GM11168 (cell line): Measurements from ENCODE around the gene GDF9.
"Not testable (repeated sequence)": the region's sequence is repeated elsewhere in the genome, so short reads cannot be mapped to it uniquely, and the experiment has no call there.

Source experiments
- in situ Hi-C: fragments of 300-500 bp; cut with MboI; formaldehyde crosslinking; loops from one replicate; pipeline ENCODE4 v1.12.0; 2022; ENCODE audit warnings: low sequenced_read_pairs; ENCODE audit not compliant: unreplicated experiment

Gene GDF9

GRCh38 chr5:132873119-132873929 lies 7.1 kb upstream of the GDF9 start, which contains the start of gene LEAP2:
LEAP2 (plus strand) TSS chr5:132873668; CDS start chr5:132873695, 27 bp downstream.
- in situ Hi-C loops = no loop called here

GRCh38 chr5:132872788-132873118 lies 6.5 kb upstream of the GDF9 start:
- in situ Hi-C loops = no loop called here

- in situ Hi-C loops = no loop called here
These were observed 5.4 kb upstream of the GDF9 start for GRCh38 chr5:132871459-132872284.

GRCh38 chr5:132870801-132871200 lies 4.5 kb upstream of the GDF9 start:
- in situ Hi-C loops = no loop called here

GRCh38 chr5:132868754-132869153 lies 2.5 kb upstream of the GDF9 start:
- in situ Hi-C loops = no loop called here

GRCh38 chr5:132867046-132867451 lies 780 bp upstream of the GDF9 start:
- in situ Hi-C loops = no loop called here

- in situ Hi-C loops = no loop called here
These were observed 464 bp downstream of the GDF9 start for GRCh38 chr5:132865668-132866341.

GRCh38 chr5:132860742-132861141 lies 5.5 kb downstream of the GDF9 start:
- in situ Hi-C loops = no loop called here

- in situ Hi-C loops = no loop called here
These were observed 6.3 kb downstream of the GDF9 start for GRCh38 chr5:132859889-132860437.

GRCh38 chr5:132856011-132856410 lies 10.3 kb downstream of the GDF9 start:
- in situ Hi-C loops = no loop called here

GRCh38 chr5:132854992-132855391 lies 11.3 kb downstream of the GDF9 start:
- in situ Hi-C loops = not testable (repeated sequence)

- in situ Hi-C loops = no loop called here
These were observed 12.0 kb downstream of the GDF9 start for GRCh38 chr5:132854301-132854700.

- in situ Hi-C loops = no loop called here
These were observed 12.5 kb downstream of the GDF9 start for GRCh38 chr5:132853790-132854189.

GRCh38 chr5:132853323-132853722 lies 12.9 kb downstream of the GDF9 start:
- in situ Hi-C loops = no loop called here

GRCh38 chr5:132850066-132850465 lies 16.2 kb downstream of the GDF9 start:
- in situ Hi-C loops = no loop called here

GRCh38 chr5:132849347-132849746 lies 16.9 kb downstream of the GDF9 start:
- in situ Hi-C loops = no loop called here

GRCh38 chr5:132848270-132848669 lies 18.0 kb downstream of the GDF9 start:
- in situ Hi-C loops = no loop called here

GRCh38 chr5:132841305-132841704 lies 25.0 kb downstream of the GDF9 start:
- in situ Hi-C loops = no loop called here

GRCh38 chr5:132840896-132841295 lies 25.4 kb downstream of the GDF9 start:
- in situ Hi-C loops = no loop called here

- in situ Hi-C loops = no loop called here
These were observed 26.0 kb downstream of the GDF9 start for GRCh38 chr5:132840313-132840712.
